HCT116 (cell line): Measurements from ENCODE around the gene CHTOP.

ENCODE experiments used
- CTCF ChIP-seq, 3 experiments: fragments of 200-600 bp in 1 of 3; sonication (generic) in 1 of 3; IDR thresholded peaks in 2 of 3; conservative IDR thresholded peaks in 1 of 3; 2 replicates each; pipeline ENCODE4 v1.5.1; 2012 to 2017; ENCODE audit warnings: low read depth in 2 of 3, low read length in 2 of 3, antibody characterized with exemption in 1 of 3, borderline replicate concordance in 1 of 3, control low read depth in 1 of 3, mild to moderate bottlenecking in 1 of 3, mixed read lengths in 1 of 3, mixed run types in 1 of 3, moderate library complexity in 1 of 3; ENCODE audit not compliant: insufficient read depth in 1 of 3
- EZH2 ChIP-seq: fragments of 200-600 bp; sonication (generic); IDR thresholded peaks from 2 replicates; pipeline ENCODE4 v1.6.1; 2017; ENCODE audit warnings: antibody characterized with exemption, mixed run types

DNA sequence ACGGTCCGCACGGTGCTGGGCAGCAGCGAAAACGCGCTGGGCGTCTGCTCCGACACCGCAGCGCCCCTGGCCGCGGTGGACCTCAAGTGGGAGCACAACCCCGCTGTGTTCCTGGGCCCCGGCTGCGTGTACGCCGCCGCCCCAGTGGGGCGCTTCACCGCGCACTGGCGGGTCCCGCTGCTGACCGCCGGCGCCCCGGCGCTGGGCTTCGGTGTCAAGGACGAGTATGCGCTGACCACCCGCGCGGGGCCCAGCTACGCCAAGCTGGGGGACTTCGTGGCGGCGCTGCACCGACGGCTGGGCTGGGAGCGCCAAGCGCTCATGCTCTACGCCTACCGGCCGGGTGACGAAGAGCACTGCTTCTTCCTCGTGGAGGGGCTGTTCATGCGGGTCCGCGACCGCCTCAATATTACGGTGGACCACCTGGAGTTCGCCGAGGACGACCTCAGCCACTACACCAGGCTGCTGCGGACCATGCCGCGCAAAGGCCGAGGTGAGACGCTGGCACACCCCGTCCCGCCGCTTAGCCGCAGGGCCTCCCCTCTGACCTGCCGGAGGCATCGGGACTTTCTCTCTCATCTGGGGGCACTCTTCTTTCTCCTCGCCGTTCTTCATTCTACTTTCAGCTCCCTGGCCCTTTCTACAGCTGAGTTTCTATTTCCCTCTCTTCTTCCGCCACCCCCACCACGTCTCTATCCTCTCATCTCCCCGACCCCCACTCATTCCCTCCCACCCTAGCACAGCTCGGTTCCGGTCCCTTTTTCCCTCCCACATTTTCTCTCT lies 45.7 kb downstream of the CHTOP start:
- TF ChIP-seq CTCF (IDR thresholded peaks at IDR 0.05 in 2 of 3, conservative IDR thresholded peaks at IDR 0.05 in 1 of 3; ENCODE audit: borderline replicate concordance in 1 of 3, insufficient read depth in 1 of 3, low read depth in 2 of 3, low read length in 2 of 3) (no peak), EZH2 (no peak)
